ENCODE results near the gene CDK8. TPM values are rescaled to one million over a fixed set of nuclear protein-coding genes. Genes with fewer than 3 reads are reported as not detected.

The CDK8 gene
- total RNA-seq, 1 donor from 2014 or later = 30.0 TPM

GRCh38 chr13:26425443-26426358 lies 171.8 kb downstream of the CDK8 start:
- Mint-ChIP-seq H3K36me3 (ENCODE audit: low read depth) (no peaks in the 10 kb centered on the region), H3K4me3 (no peak overlapping the region), H3K27ac (ENCODE audit: unreplicated experiment) (no peak overlapping the region), H3K27me3 (ENCODE audit: low read depth) (no peaks in the 10 kb centered on the region), H3K9me3 (no peaks in the 10 kb centered on the region), H3K4me1 (peaks cover 3% of the 10 kb centered on the region)
- DNase-seq (ENCODE audit: low read depth, low spot score) = no peak
- no peak for TF ChIP-seq CTCF (conservative IDR thresholded peaks at IDR 0.05)

GRCh38 chr13:26433776-26434175 lies 179.8 kb downstream of the CDK8 start:
- peaks cover 19% of the 10 kb centered on the region for H3K9me3 Mint-ChIP-seq
- DNase-seq (ENCODE audit: low read depth, low spot score) = no peak
- no peaks in the 10 kb centered on the region for H3K27me3 Mint-ChIP-seq (ENCODE audit: low read depth)
- no peak overlapping the region for H3K4me3 Mint-ChIP-seq
- peaks cover 6% of the 10 kb centered on the region for H3K4me1 Mint-ChIP-seq
- no peak for TF ChIP-seq CTCF (conservative IDR thresholded peaks at IDR 0.05)
- H3K36me3 Mint-ChIP-seq (ENCODE audit: low read depth) = peaks cover 14% of the 10 kb centered on the region
- H3K27ac Mint-ChIP-seq (ENCODE audit: unreplicated experiment) = no peak overlapping the region

- peaks cover 14% of the 10 kb centered on the region for H3K36me3 Mint-ChIP-seq (ENCODE audit: low read depth)
- H3K9me3 Mint-ChIP-seq = peaks cover 19% of the 10 kb centered on the region
- H3K4me3 Mint-ChIP-seq = no peak overlapping the region
- no peak overlapping the region for H3K27ac Mint-ChIP-seq (ENCODE audit: unreplicated experiment)
- H3K27me3 Mint-ChIP-seq (ENCODE audit: low read depth) = no peaks in the 10 kb centered on the region
- no peak for DNase-seq (ENCODE audit: low read depth, low spot score)
- no peak for TF ChIP-seq CTCF (conservative IDR thresholded peaks at IDR 0.05)
- H3K4me1 Mint-ChIP-seq = peaks cover 6% of the 10 kb centered on the region
Observed at GRCh38 chr13:26435171-26435570, 181.2 kb downstream of the CDK8 start.

GRCh38 chr13:26435646-26436045 lies 181.7 kb downstream of the CDK8 start:
- peaks cover 14% of the 10 kb centered on the region for H3K36me3 Mint-ChIP-seq (ENCODE audit: low read depth)
- peaks cover 19% of the 10 kb centered on the region for H3K9me3 Mint-ChIP-seq
- DNase-seq (ENCODE audit: low read depth, low spot score) = no peak
- no peak overlapping the region for H3K4me3 Mint-ChIP-seq
- no peaks in the 10 kb centered on the region for H3K27me3 Mint-ChIP-seq (ENCODE audit: low read depth)
- TF ChIP-seq CTCF (conservative IDR thresholded peaks at IDR 0.05) = no peak
- peaks cover 6% of the 10 kb centered on the region for H3K4me1 Mint-ChIP-seq
- H3K27ac Mint-ChIP-seq (ENCODE audit: unreplicated experiment) = no peak overlapping the region

GRCh38 chr13:26436914-26437313 lies 183.0 kb downstream of the CDK8 start:
- H3K4me1 Mint-ChIP-seq = peaks cover under 1% of the 10 kb centered on the region
- no peak overlapping the region for H3K27ac Mint-ChIP-seq (ENCODE audit: unreplicated experiment)
- no peaks in the 10 kb centered on the region for H3K27me3 Mint-ChIP-seq (ENCODE audit: low read depth)
- peaks cover 14% of the 10 kb centered on the region for H3K36me3 Mint-ChIP-seq (ENCODE audit: low read depth)
- no peak overlapping the region for H3K4me3 Mint-ChIP-seq
- no peak for TF ChIP-seq CTCF (conservative IDR thresholded peaks at IDR 0.05)
- peaks cover 19% of the 10 kb centered on the region for H3K9me3 Mint-ChIP-seq
- no peak for DNase-seq (ENCODE audit: low read depth, low spot score)

All from neural crest cell (in vitro differentiated cells).